Astrocyte of the cerebellum (primary cell): ENCODE data around the gene TBC1D22A.

Experiments
- DNase-seq: peaks from one replicate; pipeline ENCODE4 v3.0.0-alpha.2; 2011; ENCODE audit warnings: low read depth
- H3K4me3 ChIP-seq: 2 replicates; pipeline ENCODE4 v1.5.1; 2011; ENCODE audit warnings: mild to moderate bottlenecking, low read depth, low read length, moderate library complexity
- CTCF ChIP-seq: IDR thresholded peaks from 2 replicates; pipeline ENCODE4 v1.5.1; 2012; ENCODE audit warnings: low read length, low read depth, moderate library complexity, mild to moderate bottlenecking; ENCODE audit errors: missing control alignments
- in situ Hi-C: cut with HindIII; loops from 2 replicates; pipeline ENCODE4 v1.10.0; 2017; ENCODE audit warnings: low sequenced_read_pairs

The TBC1D22A gene

DNA sequence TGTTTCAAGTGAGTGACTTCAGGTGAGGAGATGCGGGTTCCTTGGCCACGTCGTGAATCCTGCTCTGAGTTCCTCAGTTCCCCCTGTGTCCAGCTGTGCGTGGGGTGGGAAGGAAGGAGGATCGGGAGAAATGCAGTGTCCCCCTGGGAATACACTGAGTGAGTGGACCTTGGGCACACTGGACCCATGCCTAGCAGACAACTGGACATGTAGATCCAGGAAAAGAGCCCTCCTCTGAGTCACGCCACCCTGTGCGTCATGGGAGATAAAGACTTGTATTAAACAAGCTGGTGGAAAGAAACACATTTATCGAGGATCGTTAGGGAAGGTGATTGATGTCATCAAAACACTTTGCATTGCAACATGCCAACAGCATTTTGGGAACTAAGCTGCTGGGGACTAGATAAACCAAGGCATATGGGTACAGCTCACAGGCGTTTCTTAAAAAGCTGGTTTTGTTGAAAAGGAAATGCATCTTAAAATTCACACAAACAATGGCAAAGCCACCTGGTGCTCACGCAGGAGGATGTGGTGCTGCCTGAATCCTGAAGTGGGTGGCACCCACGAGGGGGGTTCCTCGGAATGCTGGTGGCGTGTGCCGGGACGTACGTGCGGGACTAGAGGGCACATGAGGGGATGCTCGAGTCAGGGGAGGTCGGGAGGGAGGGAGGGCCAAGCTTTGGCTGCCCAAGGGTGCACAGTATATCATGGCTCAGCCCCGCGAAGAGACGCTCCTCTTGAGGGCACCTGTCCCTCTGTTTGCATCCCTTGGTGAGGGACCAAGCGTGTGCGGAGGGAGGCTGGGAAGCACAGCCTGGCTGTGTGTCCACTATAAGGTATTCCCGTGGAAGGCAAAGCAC is 303.5 kb downstream of the TBC1D22A start:
- in situ Hi-C loops: no loop called here
- no peak for TF ChIP-seq CTCF
- H3K4me3 ChIP-seq: no peak overlapping the region
- no peak for DNase-seq

- in situ Hi-C loops: no loop called here
- no peak overlapping the region for H3K4me3 ChIP-seq
- TF ChIP-seq CTCF: no peak
- no peak for DNase-seq
Measured at GRCh38 chr22:47066616-47066905, 304.1 kb downstream of the TBC1D22A start.

DNA sequence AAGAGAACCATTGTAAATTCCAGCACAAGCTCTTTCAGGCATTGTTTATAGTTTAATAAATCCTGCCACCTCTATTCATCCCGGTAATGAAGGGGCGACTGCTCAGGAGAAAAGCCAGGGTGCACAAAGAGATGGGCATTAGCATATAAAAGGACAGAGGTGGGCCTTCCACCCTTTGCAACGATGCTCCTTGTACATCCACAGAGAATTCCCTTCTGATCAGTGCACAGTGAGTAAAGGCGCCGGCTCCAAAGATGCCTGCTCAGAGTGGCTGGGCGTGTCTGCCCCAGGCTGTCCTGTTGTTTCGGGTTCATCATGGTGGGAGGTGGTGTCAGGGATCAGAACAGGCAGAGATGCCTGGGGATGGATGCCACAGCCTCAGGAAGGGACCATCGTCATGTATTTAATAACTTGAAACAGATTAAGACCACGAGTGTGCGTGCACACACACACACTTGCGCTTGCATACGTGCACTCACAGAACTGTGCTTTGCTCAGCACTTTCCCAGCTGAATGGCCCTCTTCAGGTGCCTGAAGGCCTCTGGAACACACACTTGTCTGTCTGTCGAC is 305.0 kb downstream of the TBC1D22A start:
- DNase-seq: no peak
- TF ChIP-seq CTCF: no peak
- no peak overlapping the region for H3K4me3 ChIP-seq
- in situ Hi-C loops: no loop called here

- DNase-seq: no peak
- in situ Hi-C loops: no loop called here
- H3K4me3 ChIP-seq: no peak overlapping the region
- no peak for TF ChIP-seq CTCF
Measured at GRCh38 chr22:47067911-47068625, 305.6 kb downstream of the TBC1D22A start.

GRCh38 chr22:47068626-47068996 is 306.2 kb downstream of the TBC1D22A start:
- in situ Hi-C loops: no loop called here
- H3K4me3 ChIP-seq: no peak overlapping the region
- DNase-seq: no peak
- no peak for TF ChIP-seq CTCF

- no peak overlapping the region for H3K4me3 ChIP-seq
- DNase-seq: no peak
- in situ Hi-C loops: no loop called here
- TF ChIP-seq CTCF: no peak
Measured at GRCh38 chr22:47069270-47069669, 306.8 kb downstream of the TBC1D22A start.
